Measurements from ENCODE around the gene C9orf153. TPM values are rescaled to one million over a fixed set of nuclear protein-coding genes. Genes with fewer than 3 reads are reported as not detected.

C9orf153 gene
- total and polyA plus RNA-seq, 2 of the 4 experiments (the other 2 are of a cell fraction): not detected

GRCh38 chr9:86184138-86184524, 75.3 kb downstream of the C9orf153 start:
- Histone ChIP-seq H3K4me2 (ENCODE audit: low read depth, low read length) (no peak overlapping the region), H3K18ac (ENCODE audit: low read depth, low read length) (no peak overlapping the region), H3K9me3 (ENCODE audit: control insufficient read depth, insufficient read depth, low read length) (no peaks in the 10 kb centered on the region), H4K20me1 (ENCODE audit: insufficient read depth, low read length) (no peaks in the 10 kb centered on the region), H2BK120ac (ENCODE audit: low read depth, low read length) (no peak overlapping the region), H2AFZ (replicated peaks; ENCODE audit: low read length, poor library complexity) (no peak overlapping the region), H2BK20ac (ENCODE audit: low read depth, low read length) (no peak overlapping the region), H2AK9ac (replicated peaks; ENCODE audit: low read depth, low read length, poor library complexity) (no peak overlapping the region), H3K27ac (ENCODE audit: insufficient read depth, low read length) (no peak overlapping the region), H3K9me1 (ENCODE audit: insufficient read depth, low read length) (no peaks in the 10 kb centered on the region), H3K23ac (ENCODE audit: low read depth, low read length) (no peak overlapping the region), H3K56ac (ENCODE audit: extremely low read depth, insufficient read depth, low read length) (no peak overlapping the region), H3K79me1 (ENCODE audit: low read depth in 1 of 2, low read length in 2 of 2) (no peaks in the 10 kb centered on the region), H3K14ac (replicated peaks; ENCODE audit: low read depth, low read length) (no peak overlapping the region), H4K91ac (ENCODE audit: insufficient read depth, low read depth, low read length) (no peak overlapping the region), H4K8ac (ENCODE audit: low read depth in 2 of 2, low read length in 2 of 2) (no peak overlapping the region), H2AK5ac (ENCODE audit: low read depth, low read length) (no peak overlapping the region), H3K4me1 (ENCODE audit: control insufficient read depth, insufficient read depth, low read length) (no peaks in the 10 kb centered on the region), H4K5ac (ENCODE audit: low read depth, low read length) (no peak overlapping the region), H3K4me3 (ENCODE audit: insufficient read depth, low read depth, low read length) (no peak overlapping the region), H3K4ac (ENCODE audit: low read depth, low read length) (no peak overlapping the region), H3K9ac (ENCODE audit: low read depth, low read length) (no peak overlapping the region), H3K27me3 (ENCODE audit: control insufficient read depth, insufficient read depth, low read length) (peaks cover 2% of the 10 kb centered on the region; the same call in 1 of the 2 replicates), H3K36me3 (ENCODE audit: control insufficient read depth, insufficient read depth, low read length) (no peaks in the 10 kb centered on the region), H2BK5ac (ENCODE audit: low read depth, low read length, poor library complexity, severe bottlenecking) (no peak overlapping the region), H2BK15ac (ENCODE audit: low read depth, low read length) (no peak overlapping the region)
- no CpG with 5 or more reads among the region's 4 CpGs for WGBS, 2 experiments (ENCODE audit: extremely low coverage in 2 of 2, insufficient read length in 1 of 2)
- TF ChIP-seq POLR2A (IDR thresholded peaks at IDR 0.05; ENCODE audit: low read depth, low read length) (no peak), NFE2L2 (IDR thresholded peaks at IDR 0.05; ENCODE audit: low read depth, low read length) (no peak), CTCF (conservative IDR thresholded peaks at IDR 0.05; ENCODE audit: low read depth, low read length) (no peak), USF2 (IDR thresholded peaks at IDR 0.05; ENCODE audit: low read depth, low read length) (no peak), MAFK (IDR thresholded peaks at IDR 0.05; ENCODE audit: low read depth, low read length) (no peak)
- ATAC-seq (ENCODE audit: low read depth) (no peak), DNase-seq (no peak)
- ChIA-PET CTCF (no interaction called here), POLR2A (ENCODE audit: unreplicated experiment) (no interaction called here)
- BruUV-seq (replicated peaks): no TSS peak
- intact Hi-C loops (cut with micrococcal nuclease): loop anchor here (5.0 kb wide), 1 partner anchor 1218 kb away; no protein-coding TSS in a partner anchor
- dilution Hi-C loops (cut with HindIII; ENCODE audit: low sequenced_read_pairs, unreplicated experiment): no loop called here
- in situ Hi-C loops (cut with MboI; ENCODE audit: low sequenced_read_pairs): no loop called here

All from IMR-90 (cell line).